ENCODE measurements around the gene SCARB2.

SCARB2 gene

GRCh38 chr4:76213415-76214176 lies at the start of gene SCARB2:
TSS of gene SCARB2 (minus strand) at chr4:76213824. CDS start at chr4:76213543, 281 bp downstream.
- TF ChIP-seq GATA3 (IDR thresholded peaks at IDR 0.05; ENCODE audit: low read depth, low read length) = no peak
- TF ChIP-seq GATA2 (IDR thresholded peaks at IDR 0.05; ENCODE audit: low read depth, low read length) = no peak

GRCh38 chr4:76260571-76260970 lies 46.9 kb upstream of the SCARB2 start:
- TF ChIP-seq GATA2 (IDR thresholded peaks at IDR 0.05; ENCODE audit: low read depth, low read length) (no peak), GATA3 (IDR thresholded peaks at IDR 0.05; ENCODE audit: low read depth, low read length) (no peak)

GRCh38 chr4:76257824-76258223 lies 44.2 kb upstream of the SCARB2 start:
- TF ChIP-seq GATA2 (IDR thresholded peaks at IDR 0.05; ENCODE audit: low read depth, low read length) (no peak), GATA3 (IDR thresholded peaks at IDR 0.05; ENCODE audit: low read depth, low read length) (no peak)

GRCh38 chr4:76256968-76257367 lies 43.3 kb upstream of the SCARB2 start:
- TF ChIP-seq GATA3 (IDR thresholded peaks at IDR 0.05; ENCODE audit: low read depth, low read length) (no peak), GATA2 (IDR thresholded peaks at IDR 0.05; ENCODE audit: low read depth, low read length) (no peak)

GRCh38 chr4:76256032-76256431 lies 42.4 kb upstream of the SCARB2 start:
- no peak for TF ChIP-seq GATA3 (IDR thresholded peaks at IDR 0.05; ENCODE audit: low read depth, low read length)
- no peak for TF ChIP-seq GATA2 (IDR thresholded peaks at IDR 0.05; ENCODE audit: low read depth, low read length)

- no peak for TF ChIP-seq GATA2 (IDR thresholded peaks at IDR 0.05; ENCODE audit: low read depth, low read length)
- no peak for TF ChIP-seq GATA3 (IDR thresholded peaks at IDR 0.05; ENCODE audit: low read depth, low read length)
Measured at GRCh38 chr4:76253511-76253910, 39.9 kb upstream of the SCARB2 start.

- TF ChIP-seq GATA2 (IDR thresholded peaks at IDR 0.05; ENCODE audit: low read depth, low read length) (no peak), GATA3 (IDR thresholded peaks at IDR 0.05; ENCODE audit: low read depth, low read length) (no peak)
Measured at GRCh38 chr4:76252271-76252653, 38.6 kb upstream of the SCARB2 start.

- TF ChIP-seq GATA2 (IDR thresholded peaks at IDR 0.05; ENCODE audit: low read depth, low read length) (no peak; the same call in 1 of the 2 replicates), GATA3 (IDR thresholded peaks at IDR 0.05; ENCODE audit: low read depth, low read length) (no peak)
Measured at GRCh38 chr4:76251441-76252270, 38.0 kb upstream of the SCARB2 start, which contains the start of gene FAM47E. TSS of gene FAM47E (plus strand) at chr4:76251721. CDS start at chr4:76251747, 26 bp downstream.

GRCh38 chr4:76250962-76251361 lies 37.3 kb upstream of the SCARB2 start:
- TF ChIP-seq GATA2 (IDR thresholded peaks at IDR 0.05; ENCODE audit: low read depth, low read length) (no peak), GATA3 (IDR thresholded peaks at IDR 0.05; ENCODE audit: low read depth, low read length) (no peak)

GRCh38 chr4:76246852-76247251 lies 33.2 kb upstream of the SCARB2 start:
- TF ChIP-seq GATA2 (IDR thresholded peaks at IDR 0.05; ENCODE audit: low read depth, low read length) (no peak), GATA3 (IDR thresholded peaks at IDR 0.05; ENCODE audit: low read depth, low read length) (no peak)

- no peak for TF ChIP-seq GATA2 (IDR thresholded peaks at IDR 0.05; ENCODE audit: low read depth, low read length)
- TF ChIP-seq GATA3 (IDR thresholded peaks at IDR 0.05; ENCODE audit: low read depth, low read length) = no peak
Measured at GRCh38 chr4:76246025-76246424, 32.4 kb upstream of the SCARB2 start.

- no peak for TF ChIP-seq GATA3 (IDR thresholded peaks at IDR 0.05; ENCODE audit: low read depth, low read length)
- TF ChIP-seq GATA2 (IDR thresholded peaks at IDR 0.05; ENCODE audit: low read depth, low read length) = no peak
Measured at GRCh38 chr4:76240236-76240635, 26.6 kb upstream of the SCARB2 start.

- TF ChIP-seq GATA3 (IDR thresholded peaks at IDR 0.05; ENCODE audit: low read depth, low read length) = no peak
- no peak for TF ChIP-seq GATA2 (IDR thresholded peaks at IDR 0.05; ENCODE audit: low read depth, low read length)
Measured at GRCh38 chr4:76238701-76239100, 25.1 kb upstream of the SCARB2 start.

GRCh38 chr4:76238236-76238635 lies 24.6 kb upstream of the SCARB2 start:
- TF ChIP-seq GATA2 (IDR thresholded peaks at IDR 0.05; ENCODE audit: low read depth, low read length) (no peak), GATA3 (IDR thresholded peaks at IDR 0.05; ENCODE audit: low read depth, low read length) (no peak)

GRCh38 chr4:76235915-76236314 lies 22.3 kb upstream of the SCARB2 start:
- TF ChIP-seq GATA2 (IDR thresholded peaks at IDR 0.05; ENCODE audit: low read depth, low read length) (no peak), GATA3 (IDR thresholded peaks at IDR 0.05; ENCODE audit: low read depth, low read length) (no peak)
